GM18508 (cell line): ENCODE measurements around the gene UBE2F.

Experiments
- ATAC-seq: cut with Tn5 transposase; IDR thresholded peaks from one replicate; pipeline ENCODE4 v1.9.1; 2021; ENCODE audit warnings: moderate number of reproducible peaks; ENCODE audit not compliant: insufficient read depth, unreplicated experiment

The UBE2F gene

DNA sequence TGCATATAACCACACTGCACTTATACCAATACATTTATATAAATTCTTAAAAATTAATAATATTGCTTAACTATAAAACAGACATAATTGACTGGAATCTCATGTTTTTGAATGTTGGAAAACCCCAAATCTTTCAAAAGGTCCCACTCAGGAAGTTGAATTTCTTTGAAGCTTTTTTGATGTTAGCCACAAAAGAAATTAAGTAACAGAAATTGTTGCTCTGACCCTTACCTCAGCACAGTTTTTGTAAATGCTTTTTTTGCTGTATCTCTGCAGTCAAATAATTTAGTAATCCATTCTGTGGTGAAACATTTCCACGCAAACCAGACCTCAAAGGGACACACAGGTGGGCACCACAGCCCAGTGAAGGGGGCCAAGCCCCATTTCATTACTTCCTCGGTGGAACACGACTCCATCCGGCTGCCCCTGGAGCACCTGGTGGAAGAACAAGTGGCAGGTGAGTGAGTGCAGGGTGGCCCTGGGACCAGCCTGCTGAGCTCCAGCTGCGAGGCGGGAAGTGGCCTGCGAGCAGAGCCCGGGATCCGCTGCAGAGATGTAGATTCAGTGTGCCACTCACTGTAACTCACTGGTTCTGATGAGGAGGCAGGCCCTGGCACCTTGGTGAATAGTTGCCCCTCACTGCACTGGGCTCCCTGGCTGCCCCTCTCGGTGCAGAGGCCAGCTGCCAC is 102.4 kb downstream of the UBE2F start:
- no peak for ATAC-seq

DNA sequence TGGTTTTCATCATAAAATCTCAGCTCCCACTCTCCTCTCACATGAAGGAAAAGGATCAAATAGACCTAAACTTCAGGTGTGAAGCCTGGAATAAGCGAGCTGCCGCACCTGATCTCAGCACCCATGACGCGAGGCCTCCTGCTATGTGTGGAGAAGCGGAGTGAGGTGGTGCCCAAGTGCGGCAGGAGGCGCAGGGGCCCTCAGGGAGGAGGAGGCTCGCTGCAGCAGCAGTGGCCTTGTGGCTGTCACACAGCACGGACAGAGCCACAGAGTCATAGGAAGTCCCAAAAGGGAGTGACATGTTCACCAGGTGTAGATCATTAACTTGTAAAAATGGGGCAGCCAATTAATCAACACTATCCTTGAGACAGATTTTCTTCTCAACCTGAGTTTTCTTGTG is 103.1 kb downstream of the UBE2F start:
- no peak for ATAC-seq

DNA sequence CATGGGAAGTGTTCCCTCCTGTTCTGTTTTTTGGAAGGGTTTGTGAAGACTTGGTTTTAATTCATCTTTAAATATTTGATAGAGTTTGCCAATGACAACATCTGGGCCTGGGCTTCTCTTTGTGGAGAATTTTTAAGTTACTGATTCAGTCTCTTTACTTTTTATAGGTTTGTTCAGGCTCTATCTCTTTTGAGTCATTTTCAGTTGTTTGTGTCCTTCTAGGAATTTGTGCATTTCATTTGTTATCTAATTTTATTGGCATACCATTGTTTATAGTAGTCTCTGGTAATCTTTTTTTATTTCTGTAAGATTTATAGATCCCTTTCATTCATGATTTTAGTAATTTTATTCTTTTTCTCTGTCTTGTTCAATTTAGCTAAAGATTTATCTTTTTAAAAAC is 108.6 kb downstream of the UBE2F start:
- no peak for ATAC-seq

DNA sequence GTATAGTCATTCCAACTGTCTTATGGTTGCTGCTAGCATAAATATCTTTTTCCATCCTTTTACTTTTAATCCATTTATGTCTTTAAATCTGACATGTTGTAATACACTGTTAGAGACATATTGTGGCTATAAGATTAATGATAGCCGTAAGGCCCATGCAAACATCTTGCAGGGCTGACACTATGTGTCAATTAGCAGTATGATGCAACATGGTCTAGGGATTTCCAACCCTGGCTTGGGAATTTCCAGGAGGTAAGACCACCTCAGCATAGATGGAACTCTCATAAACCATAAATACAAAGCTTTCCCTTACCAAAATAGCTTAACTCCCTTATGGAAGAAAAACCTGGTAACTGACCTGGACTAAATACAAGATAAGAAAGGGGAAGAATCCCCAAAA is 110.5 kb downstream of the UBE2F start:
- ATAC-seq: no peak

DNA sequence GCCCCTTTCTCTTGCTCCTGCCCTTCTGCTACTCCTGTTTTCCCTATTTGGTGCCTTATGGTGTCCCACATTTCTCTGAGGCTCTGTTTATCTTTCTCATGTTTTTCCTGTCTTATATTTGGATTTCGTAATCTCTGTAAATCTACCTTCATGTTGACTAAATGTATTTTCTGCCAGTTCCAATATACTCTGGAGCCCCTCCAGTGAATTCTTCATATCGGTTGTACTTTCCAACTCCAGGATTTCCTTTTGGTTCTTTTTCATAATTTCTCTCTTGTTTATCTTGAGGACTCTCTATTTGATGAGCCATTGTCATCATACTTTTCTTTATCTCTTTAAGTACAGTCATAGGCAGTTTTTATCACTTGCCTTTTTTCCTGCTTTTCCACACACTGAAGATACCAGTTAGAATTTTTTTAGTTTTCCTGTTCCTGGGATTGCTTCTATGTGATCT is 113.1 kb downstream of the UBE2F start:
- no peak for ATAC-seq

DNA sequence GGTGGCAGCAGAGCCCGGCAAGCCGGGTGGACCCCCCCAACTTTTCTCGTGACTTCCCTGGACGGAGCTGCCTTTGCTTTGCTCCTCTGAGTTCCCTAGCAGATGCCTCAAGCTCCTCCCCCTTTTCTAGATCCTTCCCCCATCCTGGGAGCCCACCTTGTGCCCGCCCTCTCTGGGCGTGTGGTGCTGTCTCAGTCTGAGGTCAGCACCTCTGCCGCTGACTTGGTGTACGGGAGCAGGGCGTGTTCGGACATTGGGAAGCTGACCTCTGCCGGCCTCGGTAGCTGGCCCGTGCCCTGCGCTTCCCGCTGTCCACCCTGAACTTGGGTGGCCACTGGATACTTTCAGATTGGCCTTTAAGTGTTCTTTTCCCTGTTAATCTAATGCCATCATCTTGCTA is 113.7 kb downstream of the UBE2F start:
- ATAC-seq: no peak

DNA sequence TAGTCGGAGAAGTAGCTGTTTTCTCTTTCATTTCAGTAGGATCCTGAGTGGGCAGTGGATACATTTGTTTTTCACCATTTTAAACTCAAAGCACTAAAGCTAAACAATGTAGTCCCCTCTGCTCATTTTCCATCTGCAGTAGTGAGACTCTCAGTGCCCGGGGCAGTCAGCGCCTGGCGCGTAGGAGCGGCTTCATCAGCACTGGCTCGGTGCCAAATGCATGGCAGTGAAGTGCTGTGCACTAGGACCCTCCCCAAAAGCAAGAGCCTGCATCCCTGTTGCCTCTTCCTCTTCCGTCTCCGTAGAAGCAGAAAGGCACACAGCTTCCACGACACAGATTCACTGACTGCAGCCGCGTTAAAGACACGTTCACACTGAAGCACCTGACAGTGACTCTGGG is 114.3 kb downstream of the UBE2F start:
- ATAC-seq: no peak

DNA sequence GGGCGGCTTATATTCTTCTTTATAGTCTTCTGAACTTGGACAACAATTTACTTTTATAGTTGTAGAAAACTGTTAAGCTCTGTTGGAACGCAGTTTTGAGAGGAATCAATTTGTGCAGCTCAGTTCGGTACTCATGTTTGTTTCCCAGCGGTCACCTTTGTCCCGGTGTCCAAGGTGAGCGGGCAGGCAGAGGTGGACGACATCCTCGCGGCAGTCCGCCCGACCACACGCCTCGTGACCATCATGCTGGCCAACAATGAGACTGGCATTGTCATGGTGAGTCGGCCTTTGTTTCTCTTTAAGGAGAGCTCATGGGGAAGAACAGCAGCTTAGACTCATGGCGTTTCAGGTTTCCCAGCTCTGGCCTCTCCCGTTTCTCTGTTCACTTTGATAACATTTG is 114.7 kb downstream of the UBE2F start:
- no peak for ATAC-seq

DNA sequence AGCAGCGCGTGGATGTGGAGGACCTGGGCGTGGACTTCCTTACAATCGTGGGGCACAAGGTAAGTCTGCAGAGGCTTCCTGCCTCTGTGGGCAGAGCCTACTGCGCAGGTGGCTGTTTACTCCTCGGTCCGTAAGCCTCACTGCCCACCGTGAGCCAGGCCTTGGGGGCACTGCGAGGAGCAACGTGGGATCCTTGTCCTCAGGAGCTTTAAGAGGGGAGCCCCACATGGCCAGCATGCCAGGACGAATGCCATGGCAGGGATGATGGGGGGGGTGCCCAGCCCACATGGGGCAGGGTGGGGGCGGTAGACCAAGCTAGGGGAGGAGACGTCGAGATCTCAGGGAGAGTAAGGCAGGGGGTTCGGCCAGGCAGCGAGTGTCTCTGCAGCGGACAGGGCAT is 115.3 kb downstream of the UBE2F start:
- ATAC-seq: no peak

DNA sequence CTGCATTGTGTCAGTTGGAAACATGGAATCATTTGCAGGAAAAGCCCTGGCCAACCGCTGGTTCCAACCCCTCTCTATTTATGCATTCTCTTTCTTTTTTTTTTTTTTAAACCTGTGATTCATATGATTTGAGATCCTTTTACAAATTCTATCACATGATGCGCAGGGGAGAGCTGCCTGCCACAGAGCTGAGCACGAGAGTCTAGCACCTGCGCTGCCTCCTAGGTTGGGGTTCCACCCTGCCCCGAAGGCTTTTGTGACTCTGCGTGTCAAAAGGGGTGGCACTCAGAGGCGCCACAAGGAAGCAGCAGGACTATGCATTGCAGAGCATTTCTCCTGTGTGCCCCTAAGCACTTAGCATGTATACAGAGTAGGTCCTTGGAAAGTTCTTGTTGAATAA is 116.0 kb downstream of the UBE2F start:
- ATAC-seq: no peak

DNA sequence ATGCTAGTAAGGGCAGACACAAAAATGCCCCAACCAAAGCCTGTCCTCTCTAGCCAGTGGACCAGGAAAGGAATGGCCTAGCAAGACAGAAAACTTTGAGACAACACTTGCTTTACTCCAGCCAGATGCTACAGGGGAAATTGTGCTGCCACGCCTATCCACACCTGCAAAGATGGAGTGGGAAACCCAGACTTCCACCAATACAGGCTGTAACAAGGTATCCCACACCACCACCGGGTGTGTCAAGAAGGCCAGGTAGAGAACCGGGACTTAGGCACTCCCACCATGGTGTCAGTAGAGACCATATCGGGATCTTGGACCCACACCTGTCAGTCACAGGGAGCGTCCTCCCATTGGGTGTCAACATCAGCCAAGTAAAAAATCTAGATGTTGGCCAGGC is 117.1 kb downstream of the UBE2F start:
- ATAC-seq: no peak

DNA sequence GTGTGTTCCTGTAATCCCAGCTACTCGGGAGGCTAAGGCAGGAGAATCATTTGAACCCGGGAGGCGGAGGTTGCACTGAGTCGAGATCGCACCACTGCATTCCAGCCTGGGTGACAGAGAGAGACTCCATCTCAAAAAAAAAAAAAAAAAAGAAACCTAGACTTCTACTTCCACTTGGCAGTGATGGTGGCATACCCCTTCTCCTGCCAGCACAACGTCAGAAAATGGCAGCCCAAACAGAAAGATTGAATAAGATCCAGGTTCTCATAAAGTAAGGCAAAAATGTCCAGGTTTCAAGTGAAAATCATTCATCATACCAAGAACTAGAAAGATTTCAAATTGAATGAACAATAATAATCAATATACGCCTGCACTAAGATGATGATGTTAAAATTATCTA is 117.9 kb downstream of the UBE2F start:
- ATAC-seq: no peak

DNA sequence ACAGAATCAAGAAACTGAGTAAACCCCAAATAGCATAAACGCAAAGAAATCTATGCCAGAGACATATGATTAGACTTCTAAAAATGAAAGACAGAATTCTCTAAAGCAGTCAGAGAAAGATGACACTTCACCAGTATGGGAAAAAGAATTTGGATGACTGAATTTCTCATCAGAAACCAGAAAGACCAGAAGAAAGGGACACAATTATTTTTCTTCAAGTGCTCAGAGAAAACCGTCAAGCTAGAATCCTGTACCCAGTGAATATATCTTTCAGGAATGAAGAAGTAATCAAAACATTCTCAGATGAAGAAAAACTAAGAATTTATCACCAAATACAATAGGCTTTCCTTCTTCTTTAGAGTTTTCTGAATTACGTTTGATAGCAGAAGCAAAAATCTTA is 119.1 kb downstream of the UBE2F start:
- ATAC-seq: no peak

DNA sequence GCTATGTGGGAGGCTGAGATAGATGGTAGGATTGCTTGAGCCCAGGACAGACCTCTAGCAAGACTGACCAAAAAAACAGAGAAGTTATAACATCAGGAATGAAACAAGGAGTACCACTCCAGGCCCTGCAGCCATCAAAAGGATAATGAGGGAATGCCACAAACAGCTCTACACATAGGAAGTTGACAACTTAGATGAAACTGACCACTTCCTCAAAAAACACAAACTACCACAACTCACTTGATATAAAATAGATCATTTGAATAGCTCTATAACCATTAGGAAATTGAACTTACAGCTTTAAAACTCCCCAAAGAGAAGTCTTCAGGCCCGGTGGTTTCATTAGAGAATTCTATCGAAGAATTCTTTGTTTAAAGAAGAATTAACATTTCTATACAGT is 120.4 kb downstream of the UBE2F start:
- no peak for ATAC-seq

DNA sequence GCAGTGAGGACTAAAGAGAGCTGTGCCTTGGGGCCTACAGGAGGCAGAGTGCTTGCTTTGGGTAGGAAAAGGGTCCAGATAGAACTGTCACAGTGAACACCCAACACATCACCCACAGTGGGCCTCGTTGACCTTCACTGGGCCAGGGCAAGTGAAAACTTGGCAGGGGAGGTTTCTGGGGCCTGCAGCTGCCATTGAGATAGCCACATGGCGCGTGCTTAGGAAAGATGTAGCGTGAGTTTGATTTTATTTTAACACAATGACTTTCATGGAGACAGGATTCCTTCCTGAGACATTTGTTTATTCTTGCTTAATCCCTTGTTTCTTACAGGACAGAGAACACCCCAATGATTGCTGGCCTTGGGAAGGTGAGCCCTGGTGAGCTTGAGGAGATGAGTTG is 124.1 kb downstream of the UBE2F start:
- no peak for ATAC-seq

DNA sequence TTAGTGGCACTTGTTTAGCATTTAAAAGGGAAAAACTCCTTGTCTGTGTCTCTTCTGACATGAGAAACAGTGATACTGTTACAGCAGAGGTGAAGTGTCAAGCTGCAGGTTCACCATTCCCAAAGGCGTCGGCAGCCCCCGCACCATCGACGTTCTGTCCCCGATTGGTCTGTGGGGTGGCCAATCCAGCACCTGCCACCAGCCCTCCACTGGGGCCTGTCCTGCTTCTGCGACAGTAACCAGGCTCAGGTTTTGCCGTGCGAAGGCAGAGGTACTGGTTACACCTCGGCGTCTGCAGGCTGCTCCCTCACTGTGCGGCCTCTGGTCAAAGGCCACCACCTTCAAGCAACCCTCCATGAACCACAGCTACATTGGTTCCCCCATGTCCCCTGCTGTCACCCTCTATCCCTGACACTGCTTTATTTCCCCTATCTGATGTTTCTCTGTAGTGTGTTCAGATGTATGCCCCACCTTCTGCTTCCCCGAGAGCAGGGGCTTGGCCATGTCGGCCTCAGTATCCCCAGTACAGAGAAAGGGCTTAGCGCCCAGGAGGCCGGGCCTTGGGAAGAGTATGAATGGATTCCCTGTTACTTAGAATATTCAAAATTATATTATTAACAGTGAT is 124.7 kb downstream of the UBE2F start:
- no peak for ATAC-seq
